Measurements from ENCODE around the gene UBE2H.
"Not testable (repeated sequence)": the region's sequence is repeated elsewhere in the genome, so short reads cannot be mapped to it uniquely, and the experiment has no call there.

Gene UBE2H

GRCh38 chr7:129804890-129805719 lies 147.7 kb downstream of the UBE2H start:
- H3K9ac ChIP-seq (ENCODE audit: low read length) = no peak overlapping the region
- no peaks in the 10 kb centered on the region for H3K36me3 ChIP-seq (ENCODE audit: control insufficient read depth, insufficient read depth, low read length)
- peaks cover 3% of the 10 kb centered on the region for H3K4me1 ChIP-seq (ENCODE audit: control insufficient read depth, insufficient read depth, low read length)
- no peak overlapping the region for H3K4me3 ChIP-seq (ENCODE audit: low read length)
- no peaks in the 10 kb centered on the region for H3K9me3 ChIP-seq (ENCODE audit: control insufficient read depth, low read length)
- no peaks in the 10 kb centered on the region for H3K27me3 ChIP-seq (ENCODE audit: control insufficient read depth, insufficient read depth, low read length)

GRCh38 chr7:129804111-129804889 lies 148.5 kb downstream of the UBE2H start:
- H3K9ac ChIP-seq (ENCODE audit: low read length) = no peak overlapping the region
- no peaks in the 10 kb centered on the region for H3K36me3 ChIP-seq (ENCODE audit: control insufficient read depth, insufficient read depth, low read length)
- H3K9me3 ChIP-seq (ENCODE audit: control insufficient read depth, low read length) = no peaks in the 10 kb centered on the region
- peaks cover 3% of the 10 kb centered on the region for H3K4me1 ChIP-seq (ENCODE audit: control insufficient read depth, insufficient read depth, low read length)
- H3K4me3 ChIP-seq (ENCODE audit: low read length) = no peak overlapping the region
- no peaks in the 10 kb centered on the region for H3K27me3 ChIP-seq (ENCODE audit: control insufficient read depth, insufficient read depth, low read length)

- no peak overlapping the region for H3K9ac ChIP-seq (ENCODE audit: low read length)
Observed at GRCh38 chr7:129803546-129804081, 149.1 kb downstream of the UBE2H start.

GRCh38 chr7:129801882-129802281 lies 150.9 kb downstream of the UBE2H start:
- Histone ChIP-seq H3K36me3 (ENCODE audit: control insufficient read depth, insufficient read depth, low read length) (no peaks in the 10 kb centered on the region), H3K27me3 (ENCODE audit: control insufficient read depth, insufficient read depth, low read length) (no peaks in the 10 kb centered on the region), H3K9me3 (ENCODE audit: control insufficient read depth, low read length) (no peaks in the 10 kb centered on the region), H3K4me1 (ENCODE audit: control insufficient read depth, insufficient read depth, low read length) (peaks cover 3% of the 10 kb centered on the region), H3K4me3 (ENCODE audit: low read length) (no peak overlapping the region), H3K9ac (ENCODE audit: low read length) (no peak overlapping the region)

More at GRCh38 chr7:129803546-129804081, 149.1 kb downstream of the UBE2H start:
- Histone ChIP-seq H3K4me1 (ENCODE audit: control insufficient read depth, insufficient read depth, low read length) (peaks cover 3% of the 10 kb centered on the region), H3K36me3 (ENCODE audit: control insufficient read depth, insufficient read depth, low read length) (no peaks in the 10 kb centered on the region), H3K27me3 (ENCODE audit: control insufficient read depth, insufficient read depth, low read length) (no peaks in the 10 kb centered on the region), H3K4me3 (ENCODE audit: low read length) (no peak overlapping the region), H3K9me3 (ENCODE audit: control insufficient read depth, low read length) (no peaks in the 10 kb centered on the region)

GRCh38 chr7:129800901-129801300 lies 151.9 kb downstream of the UBE2H start:
- no peaks in the 10 kb centered on the region for H3K36me3 ChIP-seq (ENCODE audit: control insufficient read depth, insufficient read depth, low read length)
- H3K4me1 ChIP-seq (ENCODE audit: control insufficient read depth, insufficient read depth, low read length) = peaks cover 3% of the 10 kb centered on the region
- no peak overlapping the region for H3K9ac ChIP-seq (ENCODE audit: low read length)
- no peak overlapping the region for H3K4me3 ChIP-seq (ENCODE audit: low read length)
- H3K27me3 ChIP-seq (ENCODE audit: control insufficient read depth, insufficient read depth, low read length) = no peaks in the 10 kb centered on the region
- H3K9me3 ChIP-seq (ENCODE audit: control insufficient read depth, low read length) = no peaks in the 10 kb centered on the region

GRCh38 chr7:129799350-129799955 lies 153.3 kb downstream of the UBE2H start:
- no peaks in the 10 kb centered on the region for H3K9me3 ChIP-seq (ENCODE audit: control insufficient read depth, low read length)
- H3K4me1 ChIP-seq (ENCODE audit: control insufficient read depth, insufficient read depth, low read length) = no peaks in the 10 kb centered on the region
- H3K36me3 ChIP-seq (ENCODE audit: control insufficient read depth, insufficient read depth, low read length) = no peaks in the 10 kb centered on the region

GRCh38 chr7:129798616-129799349 lies 154.0 kb downstream of the UBE2H start:
- H3K27me3 ChIP-seq (ENCODE audit: control insufficient read depth, insufficient read depth, low read length) = no peaks in the 10 kb centered on the region
- H3K4me1 ChIP-seq (ENCODE audit: control insufficient read depth, insufficient read depth, low read length) = no peaks in the 10 kb centered on the region
- H3K9me3 ChIP-seq (ENCODE audit: control insufficient read depth, low read length) = no peaks in the 10 kb centered on the region
- no peak overlapping the region for H3K9ac ChIP-seq (ENCODE audit: low read length)
- no peaks in the 10 kb centered on the region for H3K36me3 ChIP-seq (ENCODE audit: control insufficient read depth, insufficient read depth, low read length)
- H3K4me3 ChIP-seq (ENCODE audit: low read length) = no peak overlapping the region

More at GRCh38 chr7:129799350-129799955, 153.3 kb downstream of the UBE2H start:
- no peak overlapping the region for H3K4me3 ChIP-seq (ENCODE audit: low read length)
- H3K9ac ChIP-seq (ENCODE audit: low read length) = no peak overlapping the region
- no peaks in the 10 kb centered on the region for H3K27me3 ChIP-seq (ENCODE audit: control insufficient read depth, insufficient read depth, low read length)

- Histone ChIP-seq H3K27me3 (ENCODE audit: control insufficient read depth, insufficient read depth, low read length) (no peaks in the 10 kb centered on the region), H3K4me1 (ENCODE audit: control insufficient read depth, insufficient read depth, low read length) (no peaks in the 10 kb centered on the region), H3K4me3 (ENCODE audit: low read length) (no peak overlapping the region), H3K36me3 (ENCODE audit: control insufficient read depth, insufficient read depth, low read length) (no peaks in the 10 kb centered on the region), H3K9ac (ENCODE audit: low read length) (no peak overlapping the region), H3K9me3 (ENCODE audit: control insufficient read depth, low read length) (no peaks in the 10 kb centered on the region)
Observed at GRCh38 chr7:129797214-129797789, 155.5 kb downstream of the UBE2H start.

- Histone ChIP-seq H3K9me3 (ENCODE audit: control insufficient read depth, low read length) (no peaks in the 10 kb centered on the region), H3K4me3 (ENCODE audit: low read length) (no peak overlapping the region), H3K36me3 (ENCODE audit: control insufficient read depth, insufficient read depth, low read length) (no peaks in the 10 kb centered on the region), H3K9ac (ENCODE audit: low read length) (no peak overlapping the region), H3K27me3 (ENCODE audit: control insufficient read depth, insufficient read depth, low read length) (no peaks in the 10 kb centered on the region), H3K4me1 (ENCODE audit: control insufficient read depth, insufficient read depth, low read length) (no peaks in the 10 kb centered on the region)
Observed at GRCh38 chr7:129796186-129796775, 156.5 kb downstream of the UBE2H start.

- H3K27me3 ChIP-seq (ENCODE audit: control insufficient read depth, insufficient read depth, low read length); H3K9ac ChIP-seq (ENCODE audit: low read length); H3K9me3 ChIP-seq (ENCODE audit: control insufficient read depth, low read length); H3K36me3 ChIP-seq (ENCODE audit: control insufficient read depth, insufficient read depth, low read length); H3K4me1 ChIP-seq (ENCODE audit: control insufficient read depth, insufficient read depth, low read length); H3K4me3 ChIP-seq (ENCODE audit: low read length): not testable (repeated sequence)
Observed at GRCh38 chr7:129794461-129794860, 158.3 kb downstream of the UBE2H start.
